LoVo (cell line): Measurements from ENCODE around the gene OTOS.
A peak's percentile ranks its signal among the peaks of the same experiment; 100 is the strongest.

ENCODE experiments used
- DNase-seq: peaks from one replicate; pipeline ENCODE4 v3.0.0-alpha.2; 2016; ENCODE audit warnings: low spot score

The OTOS gene

GRCh38 chr2:240136013-240136670 lies 4.3 kb downstream of the OTOS start, which contains the start of gene COPS9:
TSS of gene COPS9 (minus strand) at chr2:240136305. CDS start at chr2:240136284, 21 bp downstream.
- DNase-seq: peak; percentile 90

- no peak for DNase-seq
Measured at GRCh38 chr2:240135706-240136012, 4.8 kb downstream of the OTOS start.

GRCh38 chr2:240134956-240135520 lies 5.4 kb downstream of the OTOS start:
- DNase-seq: no peak

- DNase-seq: no peak
Measured at GRCh38 chr2:240134466-240134865, 6.0 kb downstream of the OTOS start.

GRCh38 chr2:240133401-240133800 lies 7.1 kb downstream of the OTOS start:
- DNase-seq: no peak

- no peak for DNase-seq
Measured at GRCh38 chr2:240132651-240132980, 7.8 kb downstream of the OTOS start.

GRCh38 chr2:240131941-240132650 lies 8.4 kb downstream of the OTOS start:
- no peak for DNase-seq

- no peak for DNase-seq
Measured at GRCh38 chr2:240131296-240131695, 9.2 kb downstream of the OTOS start.

- no peak for DNase-seq
Measured at GRCh38 chr2:240130393-240131195, 9.9 kb downstream of the OTOS start.

GRCh38 chr2:240129731-240130392 lies 10.6 kb downstream of the OTOS start:
- DNase-seq: no peak

GRCh38 chr2:240129311-240129710 lies 11.1 kb downstream of the OTOS start:
- DNase-seq: no peak

- DNase-seq: no peak
Measured at GRCh38 chr2:240128608-240129145, 11.8 kb downstream of the OTOS start.

- DNase-seq: no peak
Measured at GRCh38 chr2:240127911-240128607, 12.4 kb downstream of the OTOS start.

GRCh38 chr2:240127191-240127750 lies 13.2 kb downstream of the OTOS start:
- DNase-seq: no peak

- DNase-seq: no peak
Measured at GRCh38 chr2:240126731-240127130, 13.7 kb downstream of the OTOS start.

- DNase-seq: no peak
Measured at GRCh38 chr2:240125742-240126141, 14.7 kb downstream of the OTOS start.

GRCh38 chr2:240124651-240125030 lies 15.8 kb downstream of the OTOS start:
- DNase-seq: no peak

- no peak for DNase-seq
Measured at GRCh38 chr2:240123821-240124650, 16.4 kb downstream of the OTOS start.

GRCh38 chr2:240121675-240122074 lies 18.8 kb downstream of the OTOS start:
- no peak for DNase-seq

GRCh38 chr2:240121190-240121589 lies 19.3 kb downstream of the OTOS start:
- DNase-seq: no peak
